WERI-Rb-1 (cell line): ENCODE measurements around the gene FAM3B.
"Not testable (repeated sequence)": the region's sequence is repeated elsewhere in the genome, so short reads cannot be mapped to it uniquely, and the experiment has no call there.

ENCODE experiments used
- DNase-seq: peaks from one replicate; pipeline ENCODE4 v3.0.0-alpha.2; 2020
- H3K27ac ChIP-seq: fragments of 250-450 bp; sonication (Bioruptor Pico); 2 replicates; pipeline ENCODE4 v1.5.1; 2020; ENCODE audit warnings: mild to moderate bottlenecking, moderate library complexity
- H3K27me3 ChIP-seq: fragments of 250-450 bp; sonication (Bioruptor Pico); 2 replicates; pipeline ENCODE4 v1.5.1; 2021; ENCODE audit warnings: mild to moderate bottlenecking, low read depth, moderate library complexity; ENCODE audit not compliant: insufficient read depth, severe bottlenecking
- H3K36me3 ChIP-seq: fragments of 250-450 bp; sonication (Bioruptor Pico); 2 replicates; pipeline ENCODE4 v1.5.1; 2020; ENCODE audit warnings: mild to moderate bottlenecking, moderate library complexity
- H3K4me3 ChIP-seq: 2 replicates; pipeline ENCODE4 v1.5.1; 2011; ENCODE audit warnings: low read depth, mild to moderate bottlenecking, control low read depth, low read length
- H3K9me3 ChIP-seq: fragments of 250-450 bp; sonication (Bioruptor Pico); 2 replicates; pipeline ENCODE4 v1.5.1; 2021; ENCODE audit warnings: mild to moderate bottlenecking, moderate library complexity; ENCODE audit not compliant: severe bottlenecking
- TF ChIP-seq, protein P1 (sequence below): IDR thresholded peaks from 2 replicates; pipeline ENCODE4 v1.5.1; 2011; ENCODE audit warnings: low read depth, mild to moderate bottlenecking, control low read depth, inconsistent platforms, low read length

The FAM3B gene

DNA sequence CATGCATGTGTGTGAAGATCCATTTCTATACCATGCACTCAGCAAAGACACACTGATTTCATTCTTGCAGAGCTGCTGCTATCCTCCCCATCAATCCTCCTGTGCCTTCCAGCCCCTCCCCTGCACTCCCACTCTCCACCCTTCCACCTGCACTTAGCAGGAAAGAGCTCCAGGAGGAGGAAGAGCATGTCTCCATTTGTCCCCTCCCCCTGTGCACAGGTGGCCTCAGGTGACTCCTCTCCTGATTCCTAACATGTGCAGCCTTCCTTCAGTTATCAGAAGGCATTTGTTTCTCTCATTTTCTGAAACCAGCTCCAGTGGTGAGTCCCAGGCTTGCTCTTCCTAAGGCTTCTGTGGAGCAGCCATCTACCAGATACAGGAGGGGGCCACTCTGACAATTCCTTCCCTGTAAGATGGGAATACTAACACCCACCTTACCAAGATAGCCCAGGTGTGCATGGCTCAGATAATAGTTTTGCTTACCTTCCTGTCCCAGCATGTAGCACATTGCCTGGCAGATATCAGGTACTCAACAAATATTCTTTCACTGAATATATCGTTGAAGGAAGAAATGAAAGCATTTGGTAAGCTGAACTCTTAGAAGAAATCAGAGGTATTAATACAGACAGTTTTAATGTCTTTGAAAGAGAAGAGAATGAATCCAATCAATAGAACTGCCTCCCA, 21.9 kb upstream of the FAM3B start:
- Histone ChIP-seq H3K27ac (no peak overlapping the region), H3K9me3 (peaks cover 11% of the 10 kb centered on the region), H3K4me3 (no peak overlapping the region), H3K36me3 (no peaks in the 10 kb centered on the region), H3K27me3 (no peaks in the 10 kb centered on the region)
- TF ChIP-seq, protein P1, sequence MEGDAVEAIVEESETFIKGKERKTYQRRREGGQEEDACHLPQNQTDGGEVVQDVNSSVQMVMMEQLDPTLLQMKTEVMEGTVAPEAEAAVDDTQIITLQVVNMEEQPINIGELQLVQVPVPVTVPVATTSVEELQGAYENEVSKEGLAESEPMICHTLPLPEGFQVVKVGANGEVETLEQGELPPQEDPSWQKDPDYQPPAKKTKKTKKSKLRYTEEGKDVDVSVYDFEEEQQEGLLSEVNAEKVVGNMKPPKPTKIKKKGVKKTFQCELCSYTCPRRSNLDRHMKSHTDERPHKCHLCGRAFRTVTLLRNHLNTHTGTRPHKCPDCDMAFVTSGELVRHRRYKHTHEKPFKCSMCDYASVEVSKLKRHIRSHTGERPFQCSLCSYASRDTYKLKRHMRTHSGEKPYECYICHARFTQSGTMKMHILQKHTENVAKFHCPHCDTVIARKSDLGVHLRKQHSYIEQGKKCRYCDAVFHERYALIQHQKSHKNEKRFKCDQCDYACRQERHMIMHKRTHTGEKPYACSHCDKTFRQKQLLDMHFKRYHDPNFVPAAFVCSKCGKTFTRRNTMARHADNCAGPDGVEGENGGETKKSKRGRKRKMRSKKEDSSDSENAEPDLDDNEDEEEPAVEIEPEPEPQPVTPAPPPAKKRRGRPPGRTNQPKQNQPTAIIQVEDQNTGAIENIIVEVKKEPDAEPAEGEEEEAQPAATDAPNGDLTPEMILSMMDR = no peak
- no peak for DNase-seq

DNA sequence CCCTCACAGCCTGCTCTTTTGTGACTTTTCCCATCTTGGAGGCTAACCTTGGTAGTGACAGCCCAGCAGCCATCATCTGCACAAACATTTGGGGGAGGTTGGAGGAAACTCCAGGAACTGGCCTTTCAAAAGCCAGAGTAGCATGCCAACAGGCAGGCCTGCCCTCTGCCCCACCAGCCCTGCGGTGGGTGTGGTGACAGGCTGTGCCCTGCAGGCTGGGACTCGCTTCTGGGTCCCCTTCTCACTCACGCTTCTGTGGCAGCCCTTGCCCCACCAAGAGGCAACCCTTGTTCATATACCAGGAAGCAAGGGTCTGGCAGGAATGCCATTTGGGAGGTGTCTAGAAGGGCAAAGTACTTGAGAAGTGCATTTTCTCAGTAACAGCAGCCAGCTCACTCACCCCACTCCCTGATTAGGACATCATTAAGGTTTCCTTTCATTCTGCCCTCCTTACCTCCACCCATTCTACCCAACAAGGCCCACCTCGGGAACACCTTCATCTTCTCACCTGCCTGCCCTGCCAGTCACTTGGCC, 20.8 kb upstream of the FAM3B start:
- TF ChIP-seq, protein P1 = no peak
- H3K4me3 ChIP-seq = no peak overlapping the region
- no peak overlapping the region for H3K27ac ChIP-seq
- no peaks in the 10 kb centered on the region for H3K36me3 ChIP-seq
- peaks cover 13% of the 10 kb centered on the region for H3K9me3 ChIP-seq
- H3K27me3 ChIP-seq = no peaks in the 10 kb centered on the region
- no peak for DNase-seq

DNA sequence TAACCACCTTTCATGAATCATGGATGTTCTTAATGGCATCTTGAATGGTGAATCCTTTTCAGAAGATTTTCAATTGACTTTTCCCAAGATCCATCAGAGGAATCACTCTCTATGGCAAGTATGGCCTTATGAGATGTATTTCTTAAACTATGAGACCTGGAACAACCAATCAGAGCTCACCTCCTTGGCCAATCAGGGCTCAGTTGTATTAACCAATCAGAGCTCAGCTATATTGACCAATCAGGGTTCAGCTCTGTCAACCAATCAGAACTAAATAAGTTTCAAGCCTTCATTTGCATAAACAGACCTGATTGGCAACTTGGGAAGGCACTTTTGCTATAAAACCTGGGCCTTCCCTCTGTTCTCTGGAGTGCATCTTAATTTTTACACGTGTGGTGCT, 13.6 kb upstream of the FAM3B start:
- H3K27ac ChIP-seq = no peak overlapping the region
- H3K27me3 ChIP-seq = no peaks in the 10 kb centered on the region
- TF ChIP-seq, protein P1 = no peak
- DNase-seq = no peak
- no peaks in the 10 kb centered on the region for H3K36me3 ChIP-seq
- H3K9me3 ChIP-seq = peaks cover 16% of the 10 kb centered on the region
- no peak overlapping the region for H3K4me3 ChIP-seq

DNA sequence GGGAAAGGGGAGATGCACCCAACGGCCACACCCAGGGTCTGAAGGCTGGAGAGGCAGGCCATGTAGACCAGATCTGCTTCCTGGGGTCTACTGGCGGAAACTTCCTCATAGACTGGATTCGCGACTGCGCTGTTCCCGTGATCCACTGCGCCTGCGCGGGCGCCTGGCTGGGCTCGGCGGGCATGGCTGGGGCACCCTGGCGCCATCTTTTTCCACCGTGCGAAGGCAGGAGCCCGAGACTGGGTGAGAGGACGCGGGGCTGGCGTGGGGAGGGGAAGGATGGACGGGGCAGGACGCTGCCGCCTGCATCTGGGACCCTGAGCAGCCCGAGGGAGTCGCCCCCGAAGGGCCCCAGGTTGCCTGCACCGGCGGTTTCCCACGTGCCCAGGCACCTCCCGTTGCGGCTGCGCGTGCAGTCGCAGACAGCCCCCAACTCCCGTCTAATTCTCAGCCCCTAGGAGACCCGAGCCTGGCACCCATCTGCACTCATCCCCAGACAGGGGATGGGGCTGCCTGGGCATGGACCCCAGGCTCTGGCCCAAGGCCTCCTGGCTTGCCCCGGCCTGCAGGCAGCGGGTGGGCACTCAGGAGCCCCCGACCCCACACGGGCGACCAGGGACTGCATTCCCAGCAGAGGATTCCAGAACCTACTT, 12.4 kb upstream of the FAM3B start:
- TF ChIP-seq, protein P1 = no peak
- Histone ChIP-seq H3K9me3 (peaks cover 16% of the 10 kb centered on the region), H3K36me3 (no peaks in the 10 kb centered on the region), H3K27ac (no peak overlapping the region), H3K27me3 (no peaks in the 10 kb centered on the region), H3K4me3 (no peak overlapping the region)
- DNase-seq = no peak

DNA sequence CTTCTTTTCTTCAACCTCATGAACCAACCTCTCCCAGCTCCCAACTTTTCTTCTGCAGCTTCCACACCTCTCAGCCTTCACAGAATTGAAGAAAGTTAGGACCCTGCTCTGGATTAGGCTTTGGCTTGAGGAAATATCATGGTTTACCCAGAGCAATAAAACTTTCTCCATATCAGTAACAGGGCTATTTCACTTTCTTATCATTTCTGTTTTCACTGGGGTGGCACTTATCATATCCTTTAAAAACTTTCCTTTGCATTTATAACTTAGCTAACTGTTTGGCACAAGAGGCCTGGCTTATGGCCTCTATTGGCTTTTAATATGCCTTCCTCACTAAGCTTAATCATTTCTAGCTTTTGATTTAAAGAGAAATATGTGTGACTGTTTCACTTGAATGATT, 9.4 kb upstream of the FAM3B start:
- no peaks in the 10 kb centered on the region for H3K36me3 ChIP-seq
- H3K9me3 ChIP-seq = peaks cover 9% of the 10 kb centered on the region
- TF ChIP-seq, protein P1 = no peak
- H3K27me3 ChIP-seq = no peaks in the 10 kb centered on the region
- H3K4me3 ChIP-seq = no peak overlapping the region
- H3K27ac ChIP-seq = no peak overlapping the region
- DNase-seq = no peak

DNA sequence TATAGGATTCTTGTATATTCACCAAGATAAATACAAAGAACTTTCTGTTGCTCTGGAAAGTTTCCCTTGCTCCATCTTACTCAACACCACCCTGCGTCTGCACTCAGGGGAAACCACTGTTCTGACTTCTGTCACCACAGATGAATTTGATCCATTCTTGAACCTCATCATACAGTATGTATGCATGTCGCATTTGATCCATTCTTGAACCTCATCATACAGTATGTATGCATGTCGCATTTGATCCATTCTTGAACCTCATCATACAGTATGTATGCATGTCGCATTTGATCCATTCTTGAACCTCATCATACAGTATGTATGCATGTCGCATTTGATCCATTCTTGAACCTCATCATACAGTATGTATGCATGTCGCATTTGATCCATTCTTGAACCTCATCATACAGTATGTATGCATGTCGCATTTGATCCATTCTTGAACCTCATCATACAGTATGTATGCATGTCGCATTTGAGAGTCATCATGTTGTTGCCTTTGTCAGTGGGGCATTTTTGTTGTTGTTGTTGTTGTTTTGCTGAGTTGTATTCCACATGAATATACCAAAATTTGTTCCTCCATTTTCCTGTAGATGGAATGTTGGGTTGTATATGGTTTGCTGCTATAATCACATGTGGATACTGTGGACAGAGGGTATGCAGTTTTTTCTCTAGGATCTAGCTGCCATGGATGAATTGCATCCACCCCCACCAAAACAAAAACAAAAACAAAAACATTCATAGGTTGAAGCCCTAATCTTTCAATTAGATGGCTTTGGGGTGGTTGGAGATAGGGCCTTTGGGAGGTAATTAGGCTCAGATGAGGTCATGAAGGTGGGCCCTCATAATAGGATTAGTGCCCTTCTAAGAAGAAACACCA, 3.1 kb upstream of the FAM3B start:
- not testable (repeated sequence) for DNase-seq, H3K9me3 ChIP-seq, H3K36me3 ChIP-seq, H3K4me3 ChIP-seq, H3K27ac ChIP-seq, H3K27me3 ChIP-seq
